Inflammatory macrophage treated with lipopolysaccharide for 1 hour (primary cell): ENCODE results near the gene VWCE.

Source experiments
- DNase-seq, 2 donors: peaks; one replicate each; pipeline ENCODE4 v3.0.0-alpha.2; 2020 to 2022

VWCE gene

GRCh38 chr11:61325649-61326414, 30.7 kb upstream of the VWCE start:
- DNase-seq, result no peak

- DNase-seq, result no peak
Observed at GRCh38 chr11:61315260-61315659, 20.1 kb upstream of the VWCE start.

- DNase-seq, result no peak
Observed at GRCh38 chr11:61310749-61311148, 15.6 kb upstream of the VWCE start.

- DNase-seq, result no peak
Observed at GRCh38 chr11:61309739-61310138, 14.6 kb upstream of the VWCE start.

GRCh38 chr11:61309141-61309540, 14.0 kb upstream of the VWCE start:
- DNase-seq, result no peak

GRCh38 chr11:61307354-61307753, 12.2 kb upstream of the VWCE start:
- DNase-seq, result no peak

- DNase-seq, result no peak
Observed at GRCh38 chr11:61306221-61306620, 11.1 kb upstream of the VWCE start.

- no peak for DNase-seq
Observed at GRCh38 chr11:61305417-61305816, 10.3 kb upstream of the VWCE start.

GRCh38 chr11:61303725-61304124, 8.6 kb upstream of the VWCE start:
- no peak for DNase-seq

- DNase-seq, result no peak
Observed at GRCh38 chr11:61302550-61302949, 7.4 kb upstream of the VWCE start.

GRCh38 chr11:61298663-61299244, 3.6 kb upstream of the VWCE start:
- DNase-seq, result no peak

GRCh38 chr11:61297746-61298145, 2.6 kb upstream of the VWCE start:
- peak; percentile 63 to 87 for DNase-seq

GRCh38 chr11:61297341-61297740, 2.2 kb upstream of the VWCE start:
- DNase-seq, result no peak

- DNase-seq, result no peak
Observed at GRCh38 chr11:61295596-61295926, 445 bp upstream of the VWCE start.

- DNase-seq, result peak; percentile 33 to 38
Observed at GRCh38 chr11:61293867-61294716, 1.0 kb downstream of the VWCE start.

GRCh38 chr11:61292356-61292755, 2.8 kb downstream of the VWCE start:
- DNase-seq, result no peak

GRCh38 chr11:61290905-61291690, 4.0 kb downstream of the VWCE start:
- DNase-seq, result no peak

- no peak for DNase-seq
Observed at GRCh38 chr11:61287338-61287977, 7.7 kb downstream of the VWCE start.

- peak in 1 of 2 donors; percentile 29 for DNase-seq
Observed at GRCh38 chr11:61283613-61284012, 11.5 kb downstream of the VWCE start.

GRCh38 chr11:61281581-61282250, 13.4 kb downstream of the VWCE start:
- peak in 1 of 2 donors; percentile 25 for DNase-seq

GRCh38 chr11:61280883-61281580, 14.1 kb downstream of the VWCE start:
- DNase-seq, result no peak
